ENCODE data around the gene MED13L. TPM values are rescaled to one million over a fixed set of nuclear protein-coding genes. Genes with fewer than 3 reads are reported as not detected.

MED13L gene
- total RNA-seq, 1 donor from 2014 or later: 79.3 TPM

DNA sequence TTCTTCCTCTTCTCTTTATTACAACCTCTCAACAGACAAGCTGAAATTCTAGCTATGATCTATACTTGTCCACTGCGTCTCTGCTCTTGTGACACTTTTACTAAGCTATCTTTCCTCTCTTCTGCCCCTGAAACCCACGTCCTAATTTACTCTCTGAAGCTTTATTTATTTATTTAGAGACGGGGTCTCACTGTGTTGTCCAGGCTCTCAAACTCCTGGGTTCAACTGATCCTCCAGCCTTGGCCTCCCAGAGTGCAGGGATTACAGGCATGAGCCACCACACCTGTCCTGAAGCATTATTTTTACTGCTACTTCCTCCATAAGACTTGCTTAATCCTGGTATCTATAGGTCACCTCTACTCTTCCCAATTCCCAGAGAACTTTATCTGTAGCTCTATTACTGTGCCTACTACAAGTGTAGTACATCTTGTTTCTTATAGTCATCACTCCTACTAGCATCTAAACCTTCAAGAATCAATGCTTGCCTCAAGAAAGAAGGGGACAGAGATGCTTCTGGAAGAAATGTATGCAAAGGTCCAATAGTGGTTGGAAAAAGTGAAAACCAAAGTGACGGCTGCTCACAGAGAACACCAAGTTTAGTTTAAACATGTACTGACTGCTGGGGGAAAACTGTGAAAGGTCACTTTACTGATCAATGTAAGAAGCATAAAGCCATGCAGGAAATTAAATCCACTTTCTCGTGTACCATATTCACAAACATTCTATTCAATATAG is 61.3 kb downstream of the MED13L start:
- intact Hi-C loops (cut with micrococcal nuclease): no loop called here

DNA sequence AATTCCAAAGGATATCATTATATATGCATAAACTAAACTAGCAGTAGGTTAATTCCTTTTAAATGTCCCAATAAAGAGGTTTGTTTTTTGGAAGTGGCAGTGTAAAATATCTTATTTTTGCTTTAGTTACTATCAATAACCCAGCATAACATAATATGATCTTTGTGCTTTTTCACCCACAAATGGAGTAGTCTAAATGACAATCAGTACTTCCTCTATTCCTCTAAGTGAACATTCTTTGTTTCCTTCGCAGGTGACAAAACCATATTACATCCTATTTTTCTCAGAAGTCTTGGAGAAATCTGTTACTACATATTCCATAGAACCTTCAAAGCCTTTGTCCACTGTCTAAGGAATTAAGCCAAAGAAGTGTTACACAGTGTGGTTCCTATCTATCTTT is 62.5 kb downstream of the MED13L start:
- intact Hi-C loops (cut with micrococcal nuclease): no loop called here

DNA sequence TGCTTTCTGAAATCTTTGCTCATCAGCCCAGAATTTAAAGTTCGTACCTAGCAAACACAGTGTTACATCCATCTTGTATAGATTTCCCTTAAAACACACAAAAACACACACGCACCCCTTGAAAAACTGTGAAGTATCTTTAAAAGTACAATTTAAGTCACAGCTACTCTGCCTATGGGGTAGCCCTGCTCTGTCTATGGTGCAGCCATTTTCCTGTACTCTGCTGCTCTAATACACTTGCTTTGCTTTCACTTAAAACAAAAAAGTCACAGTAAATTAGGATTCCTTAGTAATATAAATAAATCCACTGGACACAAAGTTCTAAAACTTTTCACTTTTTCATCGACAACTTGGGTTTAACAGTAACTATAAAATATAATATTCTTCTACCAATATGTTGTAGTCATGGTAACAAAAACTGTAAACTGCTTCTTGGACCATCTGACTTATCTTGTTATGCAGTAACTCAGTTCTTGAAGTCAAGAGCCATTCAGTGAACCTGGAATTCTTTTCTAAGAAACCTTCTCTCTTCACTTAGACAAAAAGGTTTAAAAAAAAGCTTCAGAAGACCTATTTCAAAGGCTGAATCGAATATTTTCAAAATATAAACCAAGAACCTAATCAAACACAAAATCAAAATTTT is 63.5 kb downstream of the MED13L start:
- intact Hi-C loops (cut with micrococcal nuclease): no loop called here

DNA sequence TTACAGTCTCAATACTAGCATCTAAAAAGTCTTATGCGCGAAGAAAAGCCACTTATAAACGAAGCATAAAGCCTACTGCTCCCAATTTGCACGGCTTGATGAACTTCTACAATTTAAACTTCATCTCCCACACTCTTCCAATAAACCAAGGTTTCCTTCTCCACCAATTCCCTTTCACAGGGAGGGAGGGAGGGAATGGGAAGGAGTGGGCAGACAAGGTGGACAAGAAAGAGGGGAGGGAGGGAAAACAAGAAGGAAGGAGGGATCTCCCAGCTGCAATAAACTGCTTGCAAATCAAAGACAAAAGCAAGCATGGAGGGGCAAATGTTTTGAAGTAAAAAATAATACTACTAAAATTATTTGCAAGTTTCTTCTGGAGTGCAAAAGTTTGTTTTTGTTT is 64.5 kb downstream of the MED13L start:
- intact Hi-C loops (cut with micrococcal nuclease): no loop called here

DNA sequence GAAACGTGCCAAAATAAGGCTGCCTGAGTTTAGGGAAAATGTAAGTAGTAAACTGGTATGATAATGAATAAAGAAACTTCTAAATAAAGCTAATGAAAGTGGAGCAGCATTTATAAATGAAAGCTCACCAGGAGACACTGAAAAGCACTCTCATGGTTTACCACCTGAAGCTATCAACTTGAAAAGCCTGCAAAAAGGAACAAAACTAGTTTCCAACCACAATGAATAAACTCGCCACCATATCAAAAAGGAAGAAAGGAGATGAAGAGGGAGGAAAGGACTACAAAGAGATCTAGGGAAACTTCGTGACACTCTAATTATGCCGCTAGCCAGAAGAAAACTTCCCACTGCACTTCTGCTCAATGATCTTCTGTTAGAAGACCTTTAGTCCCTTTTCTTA is 66.7 kb downstream of the MED13L start:
- intact Hi-C loops (cut with micrococcal nuclease): no loop called here

DNA sequence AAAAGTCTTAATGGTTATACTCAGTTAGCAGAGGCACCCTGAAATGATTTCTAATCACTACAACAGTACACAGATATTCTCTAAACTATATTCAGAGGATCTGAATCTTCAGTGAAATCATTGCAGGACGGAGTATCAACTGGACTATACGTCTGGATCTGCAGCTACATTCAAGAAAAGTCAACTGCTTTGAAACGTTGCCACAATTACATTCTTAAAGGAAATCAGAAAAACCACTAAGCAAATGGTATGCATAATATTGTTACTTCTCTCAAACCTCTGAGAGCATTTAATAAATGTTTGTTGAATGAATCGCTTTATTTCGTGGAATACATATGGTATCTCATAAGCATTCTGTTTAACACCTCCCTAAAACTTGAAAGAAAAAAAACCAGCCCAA is 67.4 kb downstream of the MED13L start:
- intact Hi-C loops (cut with micrococcal nuclease): no loop called here

DNA sequence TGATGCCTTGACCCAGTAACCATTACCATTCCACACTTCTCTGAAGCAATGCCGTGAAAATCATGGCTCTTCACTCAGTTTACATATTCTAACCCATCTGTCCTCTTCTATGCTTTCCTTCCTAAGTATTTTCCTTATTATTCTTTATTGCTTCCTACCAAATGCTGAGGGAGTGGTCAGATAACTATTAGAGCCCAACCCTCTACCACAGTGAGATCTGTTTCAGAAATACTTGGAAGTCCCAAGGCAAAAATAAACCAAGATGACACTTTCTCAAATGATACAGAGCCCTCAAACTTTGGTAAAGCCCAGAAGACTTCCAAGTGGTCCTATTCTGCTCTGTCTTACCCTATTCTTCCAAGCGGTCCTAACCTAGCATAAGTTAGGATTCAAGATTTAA is 68.0 kb downstream of the MED13L start:
- intact Hi-C loops (cut with micrococcal nuclease): no loop called here

DNA sequence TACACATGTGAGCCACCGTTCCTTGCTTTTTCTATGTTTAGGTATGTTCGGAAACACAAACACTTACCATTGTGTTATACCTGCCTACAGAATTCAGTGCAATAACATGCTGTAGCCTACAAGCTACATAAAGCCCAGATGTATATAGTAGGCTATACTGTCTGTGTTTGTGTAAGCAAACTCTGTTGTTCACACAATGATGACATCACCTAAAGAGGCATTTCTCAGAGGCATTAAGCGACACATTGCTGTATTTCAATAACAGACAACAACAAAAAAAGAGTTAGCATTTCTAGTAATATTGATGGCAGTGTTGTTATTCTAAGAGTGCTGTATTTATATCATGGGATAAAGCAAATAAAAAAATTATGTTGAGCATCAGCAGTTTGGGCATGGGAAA is 70.2 kb downstream of the MED13L start:
- intact Hi-C loops (cut with micrococcal nuclease): no loop called here

DNA sequence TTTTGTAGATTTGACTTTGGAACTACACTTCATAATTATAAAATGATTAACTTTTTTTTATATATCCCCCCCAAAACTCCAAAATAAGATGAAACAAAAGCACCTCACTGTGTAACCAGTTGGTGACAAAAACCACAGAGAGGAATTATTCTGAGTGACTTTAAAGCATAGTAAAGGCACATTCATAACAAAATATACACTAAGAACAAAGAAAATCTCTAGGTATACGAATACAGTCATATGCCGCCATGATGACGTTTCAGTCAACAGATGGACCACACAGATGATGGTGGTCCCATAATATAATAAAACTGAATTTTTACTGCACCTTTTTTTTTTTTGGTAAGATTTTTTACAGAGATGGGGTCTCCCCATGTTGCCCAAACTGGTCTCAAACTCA is 70.7 kb downstream of the MED13L start:
- intact Hi-C loops (cut with micrococcal nuclease): no loop called here

DNA sequence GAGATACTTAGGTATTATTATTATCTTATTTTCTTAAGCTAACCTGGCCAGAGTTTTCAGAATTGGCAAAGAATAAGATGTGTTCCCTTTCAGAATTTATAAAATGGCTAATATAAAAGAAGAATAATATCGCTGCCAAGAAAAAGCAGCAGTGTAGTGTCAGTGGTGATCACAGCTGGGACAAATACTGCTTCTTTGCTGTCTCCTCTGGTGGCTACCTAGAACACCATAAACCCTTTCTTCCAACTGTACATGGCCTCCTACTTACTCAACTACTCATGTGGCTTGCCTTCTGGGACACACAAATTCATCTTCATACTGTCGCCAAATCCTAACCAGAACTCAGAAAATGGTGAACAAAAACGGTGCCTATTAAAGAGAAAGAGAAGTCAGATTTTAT is 72.7 kb downstream of the MED13L start:
- intact Hi-C loops (cut with micrococcal nuclease): no loop called here

DNA sequence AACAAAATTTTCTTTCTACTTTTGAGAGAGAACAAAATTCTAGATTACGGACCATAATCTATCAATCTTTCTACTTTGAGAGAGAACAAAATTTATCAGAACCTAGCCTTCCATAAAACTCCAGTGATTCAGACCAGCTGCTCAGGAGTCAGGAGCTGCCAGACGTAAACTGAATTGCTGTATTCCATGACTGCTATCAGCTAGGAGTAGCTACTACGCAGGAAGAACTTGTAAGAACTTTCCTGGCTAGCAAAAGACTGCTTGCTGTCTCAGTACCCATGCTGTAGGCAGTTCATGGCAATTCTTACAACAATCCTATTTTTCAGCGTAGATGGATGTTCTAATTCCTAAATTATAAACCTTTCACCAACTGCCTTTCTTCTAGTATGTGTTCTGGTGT is 73.3 kb downstream of the MED13L start:
- intact Hi-C loops (cut with micrococcal nuclease): no loop called here

DNA sequence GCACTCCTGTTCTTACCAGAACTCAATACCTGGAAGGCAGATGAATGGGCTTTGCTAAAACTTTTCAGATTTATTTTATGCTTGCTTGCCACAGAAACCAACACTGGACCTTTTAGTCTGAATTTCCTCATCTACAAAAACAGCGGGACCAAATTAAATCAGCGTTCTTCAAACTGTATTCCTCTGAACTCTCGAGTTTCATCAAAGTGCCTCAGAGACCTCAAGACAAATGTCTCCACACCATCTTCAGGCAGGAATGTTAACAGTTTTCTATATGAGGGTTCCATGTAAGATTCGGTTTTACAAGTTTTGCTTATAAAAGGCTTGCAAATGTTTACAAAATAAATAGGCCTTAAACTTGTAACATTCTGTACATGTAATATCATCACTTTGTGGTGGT is 74.6 kb downstream of the MED13L start:
- intact Hi-C loops (cut with micrococcal nuclease): no loop called here

DNA sequence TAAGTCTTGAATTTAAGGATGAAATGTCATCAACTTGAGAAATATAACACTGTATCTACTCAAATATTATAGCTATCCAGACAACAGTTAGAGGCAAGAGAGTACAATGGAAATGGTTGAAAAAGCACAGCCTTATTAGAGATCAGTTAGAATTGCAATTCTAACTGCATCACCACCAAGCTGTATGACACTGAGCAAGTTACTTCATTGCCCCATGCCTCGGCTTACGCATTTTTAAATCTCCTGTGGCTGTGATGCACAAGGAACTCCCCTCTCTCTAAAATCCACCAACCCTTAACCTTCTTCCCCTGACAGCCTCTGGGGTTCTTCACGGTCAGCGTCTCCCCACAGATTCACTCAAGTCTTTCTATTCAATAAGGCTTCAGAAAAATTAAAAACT is 75.1 kb downstream of the MED13L start:
- intact Hi-C loops (cut with micrococcal nuclease): no loop called here

DNA sequence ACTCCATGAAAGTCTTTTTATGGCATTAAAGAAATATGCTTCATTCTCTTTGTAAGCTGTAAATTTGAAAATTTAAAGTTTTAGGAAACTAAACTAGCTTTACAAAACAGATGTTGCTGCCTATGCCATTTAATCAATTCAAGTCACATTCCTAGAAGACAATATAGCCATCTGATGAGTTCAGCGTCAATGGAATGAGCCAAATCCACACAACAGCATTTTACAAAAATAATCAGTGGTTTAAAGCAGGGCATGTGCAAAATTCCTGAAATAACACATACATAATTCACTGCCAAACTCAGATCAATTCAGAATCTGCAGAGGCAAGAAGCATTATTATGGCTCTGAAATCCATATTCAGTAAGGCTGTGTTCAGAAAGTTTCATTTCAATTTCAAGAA is 75.6 kb downstream of the MED13L start:
- intact Hi-C loops (cut with micrococcal nuclease): no loop called here

DNA sequence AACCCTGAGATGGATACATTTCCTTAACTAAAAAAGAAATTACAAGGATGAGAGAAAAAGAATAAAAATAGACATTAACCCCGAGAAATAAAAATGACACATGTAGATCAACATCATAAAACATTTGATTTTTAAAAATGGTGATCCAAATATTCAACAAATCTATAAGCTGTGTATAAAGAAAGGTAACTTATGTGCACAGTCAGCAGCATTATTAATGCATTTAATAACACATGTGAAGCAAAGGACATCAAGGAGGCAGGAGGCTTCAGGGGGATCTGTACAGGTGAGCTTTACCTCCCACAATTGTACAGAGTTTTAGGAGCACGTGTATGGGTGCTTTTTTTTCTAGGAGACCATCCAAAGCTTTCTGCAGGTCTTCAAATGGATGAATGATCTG is 76.1 kb downstream of the MED13L start:
- intact Hi-C loops (cut with micrococcal nuclease): no loop called here

DNA sequence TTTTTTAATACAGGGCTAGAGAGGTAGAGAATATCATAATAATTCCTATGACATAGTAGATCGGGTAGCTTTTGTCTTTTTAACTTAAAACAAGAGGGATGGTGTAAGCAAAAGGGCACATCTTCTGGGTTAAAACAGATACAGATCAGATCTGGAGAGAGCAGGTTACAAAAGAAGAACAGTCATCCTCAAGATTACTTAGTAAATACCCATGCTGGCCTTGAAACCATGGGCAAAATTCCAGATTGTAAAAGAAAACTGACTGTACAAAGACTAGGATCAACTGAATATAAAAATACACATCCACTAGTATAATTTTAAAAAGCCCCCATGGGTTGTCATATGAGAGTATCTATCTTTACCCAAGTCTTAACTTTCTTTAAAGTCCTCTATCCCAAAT is 76.7 kb downstream of the MED13L start:
- intact Hi-C loops (cut with micrococcal nuclease): no loop called here

DNA sequence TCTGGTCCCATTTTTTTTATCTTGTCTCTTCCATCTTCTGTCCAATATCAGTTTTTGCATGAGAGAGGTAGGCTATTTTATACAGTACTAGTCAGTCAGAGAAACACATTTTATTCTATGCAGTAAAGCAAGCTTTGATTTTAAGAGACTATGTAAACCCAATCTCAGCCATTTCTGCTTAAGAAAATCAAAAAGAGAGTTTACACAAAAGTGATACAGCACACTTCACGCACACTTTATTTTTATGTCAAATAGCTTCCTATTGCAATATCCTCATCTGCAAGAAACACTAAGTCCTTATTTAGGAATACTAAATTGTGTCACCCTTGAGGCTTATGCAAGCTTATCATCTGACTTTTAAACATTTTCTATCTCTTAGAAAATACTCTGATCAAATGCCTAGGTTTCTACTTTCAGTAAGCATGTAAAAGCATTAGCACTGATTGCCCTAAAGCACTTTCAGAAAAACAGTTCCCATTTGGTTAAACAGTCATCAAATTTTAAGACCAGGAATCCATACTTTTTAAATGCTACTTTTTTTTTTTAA is 78.3 kb downstream of the MED13L start:
- intact Hi-C loops (cut with micrococcal nuclease): loop anchor here (5.0 kb wide), 1 partner anchor 78 kb away; the partner anchor contains the start of gene MED13L

DNA sequence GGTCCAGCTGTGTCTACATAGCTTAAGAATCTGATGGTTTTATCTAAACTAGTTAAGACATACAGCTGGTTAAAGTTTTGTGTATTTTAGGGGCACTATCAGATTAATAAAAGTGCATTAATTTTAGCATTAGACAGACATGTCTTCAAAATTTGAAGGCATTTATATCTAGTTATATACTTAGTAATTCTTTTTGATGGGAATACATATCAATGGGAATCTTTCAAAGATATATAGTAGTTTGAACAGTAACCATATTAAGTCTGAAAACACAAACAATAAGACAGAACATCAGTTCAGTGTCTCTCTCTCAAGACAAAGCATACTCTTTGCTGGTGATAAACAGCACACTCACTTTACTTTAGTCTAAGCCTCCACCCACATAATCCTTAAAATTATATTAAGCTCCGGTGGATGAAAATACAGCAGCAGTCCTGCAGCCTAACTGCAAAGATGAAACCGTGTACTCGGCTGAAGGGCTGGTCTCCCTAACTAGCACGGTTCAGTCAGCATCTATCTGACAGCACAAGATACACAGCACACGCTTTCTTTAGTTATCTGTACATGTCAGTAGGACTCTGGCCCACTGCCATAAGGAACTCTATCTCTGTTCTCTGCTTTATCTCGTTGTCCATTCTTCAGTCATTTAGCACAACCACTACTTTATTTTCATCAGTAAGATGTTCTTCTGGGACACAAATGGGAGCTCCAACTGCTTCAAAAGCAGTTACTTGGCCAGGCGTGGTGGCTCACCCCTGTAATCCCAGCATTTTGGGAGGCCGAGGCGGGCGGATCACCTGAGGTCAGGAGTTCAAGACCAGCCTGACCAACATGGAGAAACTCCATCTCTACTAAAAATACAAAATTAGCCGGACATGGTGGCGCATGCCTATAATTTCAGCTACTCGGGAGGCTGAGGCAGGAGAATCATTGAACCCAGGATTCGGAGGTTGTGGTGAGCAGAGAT is 80.5 kb downstream of the MED13L start:
- intact Hi-C loops (cut with micrococcal nuclease): loop anchor here (5.0 kb wide), 1 partner anchor 80 kb away; the partner anchor contains the start of gene MED13L

DNA sequence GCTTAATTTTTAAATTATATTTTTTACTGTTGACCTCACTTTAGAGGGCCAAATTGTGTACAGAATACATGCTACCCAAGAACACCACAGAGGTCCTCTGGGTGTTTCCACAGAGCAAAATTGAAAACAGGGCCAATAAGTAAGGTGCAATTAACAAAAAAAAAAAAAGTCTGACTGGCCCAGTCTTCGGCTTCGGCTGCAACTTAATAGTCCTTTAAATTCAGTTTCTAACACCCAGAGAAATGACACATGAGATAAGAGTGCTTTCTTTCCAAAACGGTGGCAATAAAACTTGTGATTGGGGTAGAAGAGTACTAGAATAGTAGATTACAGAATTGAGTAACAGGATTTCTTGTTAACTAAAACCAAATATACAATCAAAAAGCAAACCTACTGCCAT is 81.3 kb downstream of the MED13L start:
- intact Hi-C loops (cut with micrococcal nuclease): loop anchor here (5.0 kb wide), 1 partner anchor 81 kb away; the partner anchor contains the start of gene MED13L

DNA sequence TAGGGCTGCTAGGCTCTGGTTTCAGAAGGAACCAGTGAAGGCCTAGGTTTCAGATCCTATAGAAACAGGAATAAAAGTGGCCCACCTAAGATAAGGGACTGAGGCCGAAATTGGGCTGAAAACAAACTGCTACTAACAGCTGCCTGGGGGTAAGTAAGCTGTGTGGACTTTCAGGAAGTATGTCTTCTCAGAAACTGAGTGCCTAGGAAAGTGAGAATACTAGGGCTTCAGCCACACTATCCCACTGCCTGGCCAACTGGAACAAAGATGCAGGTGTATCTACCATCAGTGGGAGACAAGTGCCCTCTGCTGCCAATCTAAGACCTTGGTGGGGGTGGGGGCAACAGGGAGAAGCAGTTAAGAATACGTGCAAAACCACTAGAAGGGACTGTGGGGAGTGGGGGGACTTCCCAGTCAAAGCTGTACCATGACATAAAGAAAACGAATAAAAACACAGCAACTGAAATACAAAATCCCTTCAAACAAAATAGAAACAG is 82.5 kb downstream of the MED13L start:
- intact Hi-C loops (cut with micrococcal nuclease): loop anchor here (5.0 kb wide), 1 partner anchor 82 kb away; the partner anchor contains the start of gene MED13L

DNA sequence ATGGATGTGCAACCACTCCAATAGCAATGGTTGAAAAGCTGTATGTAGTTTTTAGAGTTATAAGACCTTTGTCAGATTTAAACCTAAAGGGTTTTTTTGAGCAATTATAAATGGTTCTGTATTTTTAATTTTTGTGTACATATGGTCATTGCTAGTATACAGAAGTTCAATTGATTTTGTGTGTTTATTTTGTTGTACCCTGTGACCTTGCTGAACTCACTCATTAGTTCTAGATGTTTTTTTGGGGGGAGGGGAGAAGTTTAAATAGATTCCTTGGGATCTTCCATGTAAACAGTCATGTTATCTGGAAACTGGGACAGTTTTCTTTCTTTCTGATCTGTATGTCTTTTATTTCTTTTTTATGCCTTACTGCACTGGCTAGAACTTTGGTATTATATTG is 87.8 kb downstream of the MED13L start:
- intact Hi-C loops (cut with micrococcal nuclease): no loop called here
